ENCODE measurements around the gene TRPM3.
"Not testable (repeated sequence)": the region's sequence is repeated elsewhere in the genome, so short reads cannot be mapped to it uniquely, and the experiment has no call there.

The TRPM3 gene

DNA sequence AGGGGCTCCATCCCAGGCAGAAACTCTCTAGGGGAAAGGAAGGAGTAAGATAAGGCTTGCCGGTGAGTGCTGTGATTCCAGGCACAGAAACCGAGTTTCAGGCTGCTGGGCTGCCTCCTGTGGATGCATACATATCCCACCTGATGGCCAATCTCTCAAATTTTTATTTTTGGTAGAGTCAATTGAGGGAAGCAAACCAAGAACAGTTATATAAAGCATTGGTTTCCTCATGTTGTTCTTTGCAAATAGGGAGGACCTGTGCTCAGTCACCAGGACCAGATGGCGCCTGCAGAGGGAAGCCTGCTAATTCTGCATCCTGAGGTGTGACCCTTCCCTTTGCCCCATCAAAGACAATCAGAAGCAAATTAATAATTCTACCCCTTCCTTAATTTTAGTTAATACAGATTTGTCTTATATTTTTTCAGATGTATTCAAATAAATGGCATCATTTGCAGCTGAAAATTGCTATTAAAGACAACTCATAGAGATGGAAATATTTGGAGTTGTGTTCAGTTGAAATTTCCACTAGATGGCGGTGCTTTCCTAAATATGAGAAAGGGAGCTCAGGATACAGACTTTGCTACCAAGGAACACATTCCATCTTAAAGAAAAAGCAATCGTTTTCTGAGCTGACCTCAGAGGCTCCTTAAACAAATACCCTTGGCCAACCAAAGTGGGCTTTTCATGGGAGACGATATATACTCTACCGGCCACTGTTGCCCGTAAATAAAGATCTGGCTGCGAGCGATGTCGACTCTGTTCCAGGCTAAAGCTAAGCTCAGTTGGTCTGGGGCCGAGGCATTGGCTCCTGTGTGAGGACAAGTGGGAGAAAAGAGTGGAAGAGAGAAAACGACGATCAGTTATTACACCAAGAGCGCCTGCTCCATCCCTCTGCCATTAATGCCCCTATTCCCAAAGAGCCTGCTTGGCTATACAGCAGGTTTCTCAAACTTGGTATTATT is 481.3 kb downstream of the TRPM3 start:
- DNase-seq, result no peak

DNA sequence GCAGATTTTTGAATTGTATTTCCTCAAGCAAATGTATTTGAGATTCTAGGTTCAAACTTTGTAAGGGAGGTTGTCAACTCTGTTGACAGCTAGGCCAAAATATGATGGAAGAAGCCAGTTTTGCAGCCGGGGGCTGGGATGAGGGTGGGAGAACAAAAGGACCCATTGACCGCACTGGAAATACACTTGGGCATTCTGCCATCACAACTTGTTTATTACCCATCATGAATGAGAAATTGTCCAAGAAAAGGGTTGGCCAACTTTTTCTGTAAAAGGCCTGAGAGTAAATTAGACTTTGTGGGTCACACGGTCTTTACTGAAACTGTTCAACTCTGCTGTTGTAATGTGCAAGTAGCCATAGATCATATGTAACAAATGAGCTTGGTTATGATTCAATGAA is 485.6 kb downstream of the TRPM3 start:
- no peak for DNase-seq

DNA sequence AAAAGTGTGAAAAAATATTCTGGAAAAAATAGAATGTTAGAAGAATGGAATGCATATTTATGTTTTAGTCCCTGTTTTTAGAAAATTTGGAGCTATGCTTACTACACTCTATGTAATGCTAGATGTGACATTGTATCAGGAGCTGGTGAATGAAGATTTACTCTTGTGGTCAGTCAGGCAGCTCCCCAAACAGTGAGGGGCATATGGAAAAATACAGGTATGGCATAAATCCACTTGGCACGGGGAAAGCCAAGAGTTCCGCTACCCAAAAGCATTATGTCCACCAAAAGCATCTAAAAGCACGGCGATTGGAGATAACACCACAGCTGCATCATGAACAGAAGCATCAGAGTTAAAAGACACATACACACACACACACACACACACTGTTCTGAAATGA is 486.7 kb downstream of the TRPM3 start:
- DNase-seq, result no peak

DNA sequence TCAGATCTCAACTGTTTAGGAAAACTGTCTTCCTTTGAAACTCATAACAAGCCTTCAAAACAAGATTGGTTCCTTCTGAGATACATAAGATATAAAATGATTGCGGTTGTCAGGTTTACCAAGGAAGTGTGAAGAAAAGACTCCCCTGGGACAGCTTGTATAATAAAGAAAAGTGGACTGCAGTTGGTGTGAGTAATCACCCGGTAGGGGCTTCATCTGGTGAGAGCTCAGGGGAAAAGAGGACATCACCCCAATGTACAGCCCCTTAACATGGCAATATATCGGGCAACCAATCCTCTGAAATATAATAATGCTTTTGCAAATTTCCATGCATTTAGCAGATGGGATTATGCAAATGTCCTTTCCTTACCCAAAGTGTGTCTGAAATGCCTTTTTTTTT is 490.4 kb downstream of the TRPM3 start:
- no peak for DNase-seq

DNA sequence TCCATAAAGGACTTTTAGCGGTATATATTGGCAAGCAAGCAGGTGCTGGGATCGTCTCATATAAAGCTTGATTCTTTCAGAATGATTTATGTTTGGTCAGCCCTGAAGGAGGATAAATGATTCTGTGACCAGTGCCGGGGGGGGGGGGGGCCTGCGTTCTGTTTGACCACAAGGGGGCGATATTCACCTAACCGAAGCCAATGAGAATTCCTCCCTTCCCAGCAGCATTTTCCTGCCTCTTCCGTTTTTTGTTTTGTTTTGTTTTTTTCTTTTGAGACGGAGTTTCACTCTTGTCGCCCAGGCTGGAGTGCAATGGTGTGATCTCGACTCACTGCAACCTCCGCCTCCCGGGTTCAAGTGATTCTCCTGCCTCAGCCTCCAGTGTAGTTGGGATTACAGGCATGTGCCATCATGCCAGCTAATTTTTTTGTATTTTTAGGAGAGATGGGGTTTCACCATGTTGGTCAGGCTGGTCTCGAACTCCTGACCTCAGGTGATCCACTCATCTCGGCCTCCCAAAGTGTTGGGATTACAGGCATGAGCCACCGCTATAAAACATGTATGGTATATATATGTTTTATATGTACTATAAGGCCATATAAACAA is 492.2 kb downstream of the TRPM3 start:
- not testable (repeated sequence) for DNase-seq

DNA sequence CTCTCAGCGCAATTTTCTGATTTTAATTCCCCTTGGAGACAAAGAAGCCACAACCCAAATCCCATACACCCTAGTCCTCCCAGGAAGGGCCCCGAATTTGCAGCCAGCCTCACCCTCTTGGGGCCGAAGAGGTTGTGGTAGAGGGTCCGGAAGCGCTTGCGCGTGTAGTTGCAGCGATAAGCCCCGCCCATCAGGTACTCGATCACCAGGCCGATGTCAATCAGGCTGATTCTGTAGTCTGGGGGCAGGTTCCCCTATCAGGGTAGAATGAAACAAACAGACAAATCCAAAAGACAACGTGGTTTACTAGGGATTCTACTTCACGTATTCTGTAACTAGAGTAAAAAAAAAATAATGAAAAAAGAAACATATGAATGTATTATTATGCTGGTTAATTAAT is 496.3 kb downstream of the TRPM3 start:
- DNase-seq, result no peak

DNA sequence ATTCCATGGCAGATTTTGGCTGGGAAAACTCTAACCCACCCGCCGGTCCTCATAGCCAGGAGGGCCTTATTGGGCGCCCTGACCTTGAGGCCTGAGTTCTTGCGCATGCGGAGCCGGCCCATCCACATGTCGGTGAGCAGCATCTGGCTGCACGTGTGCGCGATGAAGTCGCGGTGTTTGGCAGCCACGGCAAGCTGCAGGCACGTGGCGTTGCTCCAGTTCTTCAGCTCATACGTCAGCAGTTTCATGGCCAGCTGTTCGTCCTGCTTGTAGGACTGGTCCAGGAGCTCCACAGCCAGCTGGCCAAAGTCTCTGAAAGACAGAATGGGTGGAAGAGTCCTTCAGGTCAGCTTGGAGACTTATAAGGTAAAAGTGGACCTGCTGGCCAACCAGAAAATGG is 502.6 kb downstream of the TRPM3 start:
- DNase-seq, result no peak

DNA sequence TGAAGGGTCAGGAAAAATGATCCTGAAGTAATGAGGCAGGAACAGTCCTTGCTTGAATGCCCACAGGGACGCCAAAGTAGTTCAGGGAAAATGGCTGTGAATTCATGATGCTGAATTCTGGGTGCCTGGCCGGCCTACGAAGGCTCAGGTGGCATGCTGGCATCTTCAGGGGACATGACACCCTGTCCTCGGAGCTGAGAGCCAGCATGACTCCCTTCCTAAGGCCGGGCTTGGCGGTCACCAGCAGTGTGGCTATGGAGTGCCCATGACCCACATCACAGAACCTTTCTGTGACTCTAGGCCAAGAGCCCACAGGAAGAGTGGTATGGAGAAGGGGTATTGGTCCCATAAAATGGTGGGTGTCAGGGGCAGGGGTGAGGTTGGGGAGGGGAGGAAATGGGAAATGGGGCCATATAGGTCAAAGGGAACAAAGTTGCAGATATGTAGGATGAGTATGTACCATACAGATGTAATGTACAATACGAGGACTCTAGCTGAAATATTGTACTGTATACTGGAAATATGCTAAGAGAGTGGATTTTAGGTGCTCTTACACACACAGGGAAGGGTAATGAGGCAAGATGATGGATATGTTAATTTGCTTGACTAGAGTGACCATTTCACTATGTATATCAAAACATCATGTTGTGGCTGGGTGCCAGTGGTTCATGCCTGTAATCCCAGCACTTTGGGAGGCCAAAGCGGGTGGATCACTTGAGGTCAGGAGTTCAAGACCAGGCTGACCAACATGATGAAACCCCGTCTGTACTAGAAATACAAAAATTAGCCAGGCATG is 504.2 kb downstream of the TRPM3 start:
- DNase-seq, result no peak

DNA sequence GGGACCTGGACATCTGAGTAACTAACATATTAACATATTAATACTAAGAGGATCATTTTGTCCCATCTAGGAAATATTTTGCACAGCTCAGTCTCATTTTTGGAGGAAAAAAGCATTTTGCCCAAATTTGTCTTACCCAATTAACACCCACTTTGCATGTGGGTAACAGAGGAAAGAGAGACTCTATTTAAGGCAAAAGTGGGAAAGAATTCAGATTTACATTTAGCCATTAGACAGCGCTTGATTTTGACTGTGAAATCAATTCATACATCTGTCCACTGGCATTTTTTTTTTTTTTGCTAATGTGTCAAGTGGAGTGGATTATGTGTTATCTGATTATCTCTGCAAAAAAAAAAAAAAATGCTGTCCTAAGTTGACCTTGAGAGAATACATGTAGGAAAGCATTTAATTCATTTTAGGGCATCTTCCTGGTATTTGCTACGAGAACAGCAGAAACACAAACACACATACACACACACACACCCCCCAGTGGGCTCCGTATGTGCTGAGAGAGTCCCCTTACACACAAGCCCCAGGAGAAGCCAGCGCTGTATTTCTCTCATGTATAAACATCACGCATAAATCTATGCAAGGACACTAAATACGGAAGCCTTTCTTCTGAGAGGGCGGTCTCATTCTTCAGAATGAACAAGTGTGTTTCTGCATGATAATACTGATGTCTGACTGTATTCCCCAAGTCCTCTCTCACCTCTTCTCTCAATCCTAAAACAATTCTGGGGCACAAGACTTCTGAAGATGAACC is 505.0 kb downstream of the TRPM3 start:
- no peak for DNase-seq

DNA sequence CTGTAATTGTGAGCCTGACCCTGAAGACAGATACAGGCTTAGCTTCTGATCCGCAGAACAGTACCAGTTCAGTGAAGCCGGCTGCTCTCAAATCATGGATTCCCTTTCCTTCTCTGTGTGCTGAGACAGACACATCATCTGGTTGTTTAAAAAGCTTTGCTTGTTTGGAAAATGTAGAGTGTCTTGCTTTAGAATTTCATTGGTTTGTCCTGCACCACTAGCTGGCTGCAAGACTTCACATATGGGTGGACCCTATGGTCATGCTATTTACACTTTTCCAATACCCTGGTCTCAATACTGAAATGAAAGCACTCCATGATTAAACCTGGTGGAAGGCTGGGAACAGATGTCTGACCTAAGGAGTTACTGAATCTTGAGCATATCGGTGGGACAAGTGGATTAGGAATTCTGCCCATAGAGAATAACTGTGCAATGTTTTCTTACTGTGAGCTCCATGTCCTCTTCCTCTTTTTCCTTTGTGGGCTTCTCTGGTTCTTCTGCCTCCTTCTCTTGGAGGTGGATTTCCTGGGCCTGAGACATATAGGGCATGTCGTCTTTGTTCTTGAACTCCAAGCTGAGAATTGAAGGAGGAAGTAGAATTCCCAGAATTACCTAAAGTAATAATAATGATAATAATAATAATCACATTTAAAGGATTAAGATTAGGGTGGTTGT is 505.8 kb downstream of the TRPM3 start:
- DNase-seq, result no peak

DNA sequence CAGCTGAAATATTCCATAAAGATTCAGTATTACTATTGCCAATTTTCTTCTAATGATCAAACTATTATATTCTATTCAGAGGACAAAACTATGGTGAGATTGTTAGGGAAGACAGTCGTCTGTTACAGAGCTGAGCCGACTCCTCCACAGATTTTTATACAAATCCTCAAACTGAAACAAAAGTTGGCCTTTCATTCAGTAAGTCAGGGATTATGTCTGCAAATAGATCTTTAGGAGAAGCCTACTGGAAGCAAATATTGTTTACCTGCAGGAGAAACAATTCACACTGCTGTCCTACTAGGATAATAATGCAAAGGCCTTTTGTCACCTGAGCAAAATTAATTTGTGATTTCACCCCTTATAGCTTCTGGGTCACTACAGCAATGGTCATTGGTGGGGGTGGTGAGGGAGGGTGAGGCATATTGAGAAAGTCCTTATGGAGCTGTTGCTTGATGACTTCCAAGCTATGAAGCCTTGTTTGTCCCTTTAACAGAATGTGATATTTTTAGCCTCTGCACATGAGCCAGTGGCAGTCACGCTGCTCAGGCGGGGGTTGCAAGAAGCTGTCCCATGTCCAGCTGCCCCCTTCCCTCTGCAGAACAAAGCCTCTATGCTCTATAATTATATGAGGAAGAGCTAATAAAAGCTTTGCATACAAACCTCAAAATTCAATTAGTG is 506.5 kb downstream of the TRPM3 start:
- no peak for DNase-seq

DNA sequence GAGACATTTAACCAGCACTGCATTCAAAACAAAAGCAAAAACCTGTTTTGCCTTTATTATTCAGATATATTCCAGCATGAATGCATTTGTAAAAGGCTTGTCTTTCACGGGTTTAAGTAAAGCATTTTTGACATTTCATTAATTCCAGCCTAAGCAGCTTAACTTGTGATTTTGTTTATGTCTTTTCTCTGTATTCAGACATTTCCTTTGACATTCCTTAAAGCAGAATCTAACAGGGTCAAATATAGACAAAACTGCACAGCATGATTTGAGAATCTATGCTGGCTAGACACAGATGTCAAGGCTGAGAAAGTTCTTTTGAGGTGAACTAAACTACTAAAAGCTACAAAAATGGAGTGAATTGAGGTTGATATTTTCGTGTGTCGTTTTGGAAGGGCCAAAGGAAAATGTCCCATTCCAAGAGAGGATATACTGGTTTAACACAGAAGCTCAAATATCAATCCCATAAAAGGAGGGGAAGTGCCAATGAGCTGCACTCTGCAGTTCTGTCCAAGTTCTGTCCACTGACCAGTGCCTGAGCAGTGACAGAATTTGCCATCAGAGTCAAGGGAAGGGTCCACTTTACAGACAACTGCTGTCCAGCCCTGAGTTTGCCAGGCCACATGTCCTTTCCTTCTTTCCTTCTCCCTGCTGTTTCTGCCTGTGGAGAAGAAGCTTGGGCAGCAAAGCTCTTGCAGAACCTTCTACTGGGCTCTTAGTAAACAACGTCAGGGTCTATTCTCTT is 508.2 kb downstream of the TRPM3 start:
- no peak for DNase-seq

DNA sequence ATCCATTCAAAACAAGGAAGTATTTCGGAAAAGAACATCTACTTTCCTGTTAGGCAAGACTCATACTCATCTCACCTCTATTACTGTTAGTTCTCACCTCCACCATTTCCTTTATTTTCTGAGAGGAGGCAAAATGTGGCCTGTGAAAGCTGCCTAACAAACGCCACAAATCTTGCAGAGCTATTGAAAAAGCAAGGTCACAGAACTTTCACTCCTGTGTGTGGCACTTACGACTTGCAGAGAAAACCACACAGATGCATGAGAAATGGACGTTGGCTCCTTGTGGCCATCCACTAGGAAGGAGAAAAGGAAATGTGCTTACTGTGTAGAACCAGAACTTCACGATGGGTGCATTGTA is 511.2 kb downstream of the TRPM3 start:
- DNase-seq, result no peak

DNA sequence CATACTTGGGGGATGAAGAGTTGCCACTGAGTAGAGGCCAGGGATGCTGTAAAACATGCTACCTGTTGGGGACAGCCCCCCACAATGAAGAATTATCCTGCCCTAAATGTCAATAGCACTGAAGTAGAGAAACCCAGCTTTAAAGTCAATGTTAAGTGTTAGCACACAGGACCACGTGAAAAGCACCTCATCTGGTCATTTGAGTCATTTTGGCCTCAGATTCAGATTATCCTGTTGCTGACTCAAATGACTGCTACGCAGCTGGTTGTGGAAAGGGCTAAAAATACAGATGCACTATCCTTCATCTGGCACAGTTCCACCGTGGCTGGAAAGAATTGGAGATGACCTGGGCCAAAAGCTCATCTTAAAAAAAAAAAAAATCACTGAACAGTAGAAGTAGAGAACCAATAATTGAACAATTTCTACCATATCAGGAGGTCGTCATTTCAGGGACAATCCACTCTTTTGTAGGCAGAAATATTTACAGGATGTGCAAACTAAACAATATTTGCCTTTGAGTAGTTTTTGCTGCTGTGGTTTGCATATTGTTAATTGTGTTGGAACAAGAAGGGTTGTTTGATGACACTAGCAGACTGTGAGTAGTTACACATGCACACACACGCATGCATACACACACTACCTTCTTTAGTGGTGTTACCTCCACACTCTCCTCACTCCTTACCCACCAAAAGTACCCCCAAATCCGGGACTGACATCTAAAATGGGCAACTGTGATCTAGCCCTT is 511.7 kb downstream of the TRPM3 start:
- DNase-seq, result no peak

DNA sequence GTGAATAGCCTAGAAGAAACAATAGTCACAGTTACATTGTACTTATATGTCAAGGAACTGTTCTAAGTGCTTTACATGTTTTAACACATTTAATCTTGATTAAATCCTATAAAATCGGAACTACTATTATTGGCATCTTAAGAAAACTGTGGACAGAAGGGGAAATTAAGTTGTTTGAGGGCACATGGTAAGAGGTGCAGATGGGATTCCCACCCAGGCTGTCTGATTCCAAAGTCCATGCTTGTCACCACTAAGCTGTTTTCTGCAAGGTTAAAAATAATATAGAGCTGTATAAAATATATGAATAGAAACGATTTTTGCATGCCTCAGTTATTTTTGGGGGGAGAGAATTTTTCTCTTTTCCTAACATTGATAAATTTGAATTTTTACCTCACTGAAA is 512.4 kb downstream of the TRPM3 start:
- DNase-seq, result no peak

DNA sequence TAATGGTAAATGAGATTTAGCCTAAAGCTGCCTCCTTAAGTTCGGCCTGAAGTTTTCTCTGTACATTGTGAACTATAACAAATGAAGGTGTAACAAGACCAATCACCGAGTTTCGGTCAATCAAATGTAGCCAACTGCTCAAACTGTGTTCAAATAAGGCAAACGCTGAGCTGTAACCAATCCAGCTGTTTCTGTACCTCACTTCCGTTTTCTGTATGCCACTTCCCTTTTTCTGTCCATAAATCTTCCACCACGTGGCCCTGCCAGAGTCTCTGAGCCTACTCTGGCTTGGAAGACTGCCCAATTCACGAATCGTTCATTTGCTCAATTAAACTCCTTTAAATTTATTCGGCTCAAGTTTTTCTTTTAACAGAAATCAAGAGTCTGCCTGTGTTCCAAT is 513.5 kb downstream of the TRPM3 start:
- DNase-seq, result no peak

DNA sequence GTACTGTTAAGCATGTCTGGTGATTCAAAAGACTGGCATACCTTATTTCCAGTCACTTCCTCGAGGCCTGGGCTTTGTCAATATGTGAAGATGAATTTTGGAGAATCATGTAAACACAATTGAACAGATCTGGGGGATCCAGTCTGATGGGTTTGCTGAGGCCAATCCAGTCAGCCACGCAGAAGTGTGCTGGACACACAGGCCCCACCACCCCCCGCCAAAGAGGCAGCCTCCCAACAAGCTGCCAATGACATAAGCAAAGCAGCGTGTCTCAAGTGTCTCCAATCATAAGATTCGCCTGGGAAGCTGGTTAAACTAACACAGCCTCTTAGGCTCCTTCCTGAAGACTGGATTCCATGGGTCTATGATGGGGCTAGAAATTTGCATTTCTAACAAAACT is 514.1 kb downstream of the TRPM3 start:
- DNase-seq, result no peak

DNA sequence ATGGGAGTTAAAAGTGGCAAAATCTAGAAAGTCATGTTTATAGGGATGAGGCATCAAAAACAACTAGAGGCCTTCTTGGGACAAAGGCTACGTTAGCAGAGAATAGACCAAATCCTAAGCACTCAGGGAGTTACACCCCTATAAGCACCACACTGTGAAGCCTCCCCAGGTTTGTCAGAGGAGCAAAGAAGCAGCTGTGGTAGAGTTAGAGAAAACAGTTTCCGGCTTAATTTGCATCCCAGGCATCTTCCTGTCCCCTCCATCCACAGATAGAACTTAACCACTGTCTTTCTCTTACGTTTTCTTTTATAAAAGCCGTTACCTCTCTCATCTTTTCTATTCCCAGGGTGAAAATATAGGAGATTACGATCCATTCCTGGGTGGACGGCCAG is 518.4 kb downstream of the TRPM3 start:
- DNase-seq, result no peak

DNA sequence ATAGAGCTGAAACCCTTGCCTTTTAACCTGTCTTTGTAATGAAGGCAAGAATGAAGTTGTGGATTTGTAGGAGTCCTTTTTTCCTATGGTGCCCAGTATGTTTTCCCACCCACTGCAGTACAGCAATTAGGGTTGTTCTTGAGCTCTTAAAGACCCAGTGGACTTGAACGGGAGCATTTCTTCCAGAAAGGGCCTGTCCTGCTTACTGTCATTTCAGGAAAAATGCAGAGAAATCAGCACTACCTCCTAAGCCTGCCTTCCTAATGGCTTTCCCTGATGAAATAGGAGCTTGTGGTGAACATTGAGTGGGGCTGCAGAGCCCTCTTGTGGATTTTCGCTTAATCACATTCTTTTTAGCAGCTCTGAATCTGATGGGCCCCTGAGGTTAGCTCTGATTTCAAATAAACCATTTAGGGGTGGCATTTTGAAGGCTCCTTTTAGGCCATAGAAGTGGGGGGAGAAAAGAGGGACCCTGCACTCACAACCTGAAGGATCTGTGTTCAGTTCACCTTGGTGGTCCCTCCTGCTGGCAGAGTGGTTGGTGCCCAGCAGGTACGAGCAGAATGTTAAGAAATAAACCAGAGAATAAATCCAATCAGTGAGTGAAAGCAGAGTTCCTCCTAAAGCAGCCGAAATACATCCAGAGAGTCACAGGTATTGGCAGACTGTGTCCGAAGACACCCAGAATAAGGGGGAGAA is 519.0 kb downstream of the TRPM3 start:
- DNase-seq, result peak; percentile 73

Data from DMS153 (cell line).